GM19025 (cell line): ENCODE results near the gene SEMA6A.
"Not testable (repeated sequence)": the region's sequence is repeated elsewhere in the genome, so short reads cannot be mapped to it uniquely, and the experiment has no call there.

Source experiments
- ATAC-seq: cut with Tn5 transposase; IDR thresholded peaks from one replicate; pipeline ENCODE4 v1.9.1; 2021; ENCODE audit warnings: mild to moderate bottlenecking, low read depth, moderate library complexity; ENCODE audit not compliant: unreplicated experiment

SEMA6A gene

DNA sequence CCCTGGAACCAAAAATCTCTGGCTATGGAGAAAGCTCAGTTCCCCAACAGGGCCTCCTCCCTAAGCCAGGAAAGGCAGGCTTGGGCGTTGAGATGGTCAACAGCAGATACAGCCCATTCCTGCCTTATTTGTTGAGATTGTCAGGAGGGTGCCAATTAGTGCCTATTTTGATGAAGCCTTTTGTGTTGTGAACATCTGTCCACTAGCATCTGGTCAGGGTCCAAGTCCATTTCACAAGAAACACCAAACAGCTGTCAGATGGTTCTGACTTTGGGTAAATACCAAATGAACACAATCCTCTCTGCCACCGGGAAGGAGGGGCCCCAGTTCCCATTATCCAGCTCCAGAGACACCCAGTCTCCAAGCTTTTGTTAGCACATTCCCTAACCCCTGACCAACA is 19.9 kb downstream of the SEMA6A start:
- ATAC-seq, result no peak

DNA sequence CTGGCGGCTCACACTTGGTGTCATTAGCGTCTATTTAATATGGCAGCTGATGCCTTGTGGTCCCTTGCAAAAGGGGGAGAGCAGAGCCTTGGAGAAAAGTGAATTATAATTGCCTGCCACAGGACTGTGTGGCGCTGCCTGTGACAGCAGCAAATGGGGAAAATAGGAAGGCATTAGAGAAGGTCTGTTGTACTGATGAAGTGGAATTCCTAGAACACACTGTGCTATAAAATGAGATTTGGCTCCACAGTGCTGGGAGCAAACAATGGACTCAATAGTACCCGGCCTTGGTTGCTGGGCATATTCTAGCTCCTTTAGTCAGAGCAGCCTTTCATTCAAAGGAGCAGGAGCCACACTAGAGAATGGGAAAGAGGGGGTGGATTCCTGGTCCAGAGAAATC is 21.3 kb downstream of the SEMA6A start:
- no peak for ATAC-seq

DNA sequence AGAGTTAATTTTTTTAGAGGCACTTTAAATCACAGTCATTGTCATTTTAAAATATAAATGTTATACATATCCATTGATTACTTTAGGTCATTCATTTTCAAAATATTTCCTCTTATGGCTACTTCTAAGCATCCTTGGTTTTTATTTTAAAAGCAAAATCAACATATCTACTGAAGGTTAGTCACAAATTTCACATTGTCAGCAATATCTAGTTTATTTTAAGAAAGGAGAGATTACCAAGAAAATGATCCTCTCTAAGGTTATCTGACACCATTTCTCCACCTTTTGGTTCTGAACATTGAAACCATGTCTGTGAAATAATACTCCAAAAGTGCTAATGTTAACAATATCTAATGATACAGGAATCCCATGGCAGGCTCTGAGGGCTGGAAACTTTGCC is 24.5 kb downstream of the SEMA6A start:
- ATAC-seq, result no peak

DNA sequence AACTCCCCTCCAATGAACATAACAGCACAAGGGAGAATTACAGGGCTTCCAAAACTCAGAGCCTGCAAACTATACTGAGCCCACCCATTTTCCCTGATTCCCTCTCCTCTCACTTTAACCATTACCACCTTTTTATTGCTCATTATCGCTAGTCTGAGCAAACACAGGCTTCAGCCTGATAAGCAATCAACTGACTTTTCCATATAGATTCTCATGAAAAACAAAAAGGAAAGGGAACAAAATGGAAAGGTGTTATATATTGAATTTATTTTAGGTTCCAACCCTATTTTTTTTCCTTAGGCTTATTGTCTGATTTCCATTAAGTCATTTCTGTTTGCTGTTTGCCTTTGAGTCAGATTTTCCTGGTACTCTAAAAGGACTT is 27.9 kb downstream of the SEMA6A start:
- ATAC-seq, result no peak

DNA sequence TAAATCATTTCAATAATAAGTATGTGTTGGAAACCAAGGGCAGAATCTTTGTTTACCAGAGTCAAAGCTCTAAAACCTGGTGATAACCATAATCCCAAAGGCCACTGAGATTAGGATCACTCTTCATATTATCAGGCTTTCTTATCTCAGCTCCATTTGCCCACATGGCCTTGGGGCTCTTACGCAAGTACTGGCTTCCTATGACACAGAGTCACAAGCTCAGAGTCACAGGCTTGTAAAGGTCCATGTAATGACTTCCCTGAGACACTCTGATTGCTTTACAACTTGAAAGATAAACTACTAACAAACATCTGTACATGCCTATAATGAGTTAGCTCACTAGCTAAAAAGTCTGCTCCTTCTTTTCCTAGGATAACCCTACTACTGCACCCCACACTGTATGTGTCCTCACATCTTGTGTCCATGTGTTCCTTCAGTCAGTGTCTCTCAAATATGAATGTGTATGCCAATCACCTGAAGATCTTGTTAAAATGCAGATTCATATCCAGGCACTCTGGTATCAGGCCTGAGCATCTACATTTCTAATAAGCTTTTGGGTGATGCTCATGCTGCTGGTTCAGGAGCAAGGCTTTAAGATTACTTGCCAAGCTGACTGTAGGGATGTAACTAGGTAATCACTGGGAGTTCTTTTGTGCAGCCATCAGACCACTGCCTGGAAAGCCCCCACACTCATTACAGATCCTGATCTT is 28.4 kb downstream of the SEMA6A start:
- ATAC-seq, result no peak

DNA sequence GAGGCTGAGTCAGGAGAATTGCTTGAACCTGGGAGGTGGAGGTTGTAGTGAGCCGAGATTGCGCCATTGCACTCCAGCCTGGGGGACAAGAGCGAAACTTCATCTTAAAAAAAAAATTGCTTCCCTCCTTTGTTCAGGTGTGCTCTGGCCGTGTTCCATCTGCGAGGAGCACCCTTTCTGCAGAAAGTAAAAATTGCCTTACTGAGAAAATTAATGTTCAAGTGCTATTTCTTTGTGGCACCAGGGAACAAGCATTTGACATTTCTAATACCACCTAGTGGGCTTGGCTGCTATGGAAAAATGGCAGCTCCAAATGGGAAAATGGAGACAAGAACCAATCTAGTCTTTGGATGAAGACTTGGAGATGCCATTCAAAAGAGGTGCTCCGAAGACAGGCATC is 29.2 kb downstream of the SEMA6A start:
- ATAC-seq, result not testable (repeated sequence)

DNA sequence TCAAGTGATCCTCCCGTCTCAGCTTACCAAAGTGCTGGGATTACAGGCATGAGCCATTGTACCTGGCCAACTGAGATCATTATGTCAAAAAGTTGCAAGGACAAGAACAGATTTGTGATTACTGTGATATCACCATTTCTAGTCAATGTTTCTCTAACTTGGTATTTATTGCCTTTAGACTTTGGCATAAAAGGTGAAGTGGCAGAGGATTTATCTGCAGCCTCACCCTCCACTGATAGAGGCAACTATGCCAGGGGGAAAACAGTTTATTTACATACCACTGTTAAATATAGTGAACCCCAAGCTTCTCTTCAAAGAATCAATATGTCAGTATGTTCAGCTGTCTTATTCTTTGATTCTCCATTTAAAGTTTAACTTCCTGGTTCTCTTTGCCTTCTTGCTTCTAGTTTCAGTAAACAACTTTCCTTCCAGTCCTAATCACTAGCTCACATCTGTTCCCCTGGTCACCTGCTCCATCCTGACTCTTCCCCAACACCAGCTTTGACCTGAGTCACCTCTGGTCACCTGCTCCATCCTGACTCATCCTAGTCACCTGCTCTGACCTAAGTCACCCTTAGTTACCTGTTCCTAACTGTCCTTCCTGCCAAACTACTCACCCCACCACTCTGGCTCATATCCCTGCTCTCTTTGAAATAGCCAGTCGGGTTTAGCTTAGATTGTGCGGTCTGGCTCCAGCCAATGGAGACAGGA is 29.9 kb downstream of the SEMA6A start:
- no peak for ATAC-seq

DNA sequence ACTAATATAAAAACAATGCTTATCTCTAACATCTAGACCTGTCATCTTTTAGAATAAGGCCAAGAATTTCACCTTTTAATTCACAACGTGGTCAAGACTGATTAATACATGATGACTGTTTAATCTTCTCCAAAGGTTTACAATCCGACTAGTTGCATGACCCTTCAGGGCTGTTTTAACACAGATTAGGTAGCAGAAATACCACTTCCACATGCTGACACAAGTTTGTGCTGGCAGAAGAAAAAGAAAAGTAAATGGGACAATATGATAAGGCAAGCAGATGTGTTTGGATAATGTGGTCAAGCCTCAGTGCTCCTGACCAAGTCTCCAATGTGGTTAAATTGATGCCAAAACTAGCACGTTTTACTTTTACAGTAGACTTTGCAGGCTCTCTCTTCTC is 31.1 kb downstream of the SEMA6A start:
- no peak for ATAC-seq

DNA sequence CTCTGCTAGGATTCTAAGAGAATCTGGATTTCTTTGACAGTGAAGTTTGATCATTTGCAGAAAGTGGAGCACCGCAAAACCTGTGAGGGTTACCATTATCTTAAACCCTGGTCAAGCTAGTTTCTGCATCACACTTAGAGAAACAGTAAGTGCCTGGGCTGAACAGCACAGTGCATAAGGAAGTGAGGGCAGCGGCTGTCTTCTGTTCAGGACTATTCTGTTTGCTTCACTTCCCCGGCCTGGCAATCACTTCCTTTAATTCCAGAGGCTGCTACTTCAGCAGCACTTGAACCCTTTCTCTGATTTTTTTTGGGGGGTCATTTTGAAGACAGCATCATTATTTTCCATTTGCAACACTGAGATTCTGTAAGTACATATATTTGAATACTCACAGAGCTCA is 32.0 kb downstream of the SEMA6A start:
- no peak for ATAC-seq

DNA sequence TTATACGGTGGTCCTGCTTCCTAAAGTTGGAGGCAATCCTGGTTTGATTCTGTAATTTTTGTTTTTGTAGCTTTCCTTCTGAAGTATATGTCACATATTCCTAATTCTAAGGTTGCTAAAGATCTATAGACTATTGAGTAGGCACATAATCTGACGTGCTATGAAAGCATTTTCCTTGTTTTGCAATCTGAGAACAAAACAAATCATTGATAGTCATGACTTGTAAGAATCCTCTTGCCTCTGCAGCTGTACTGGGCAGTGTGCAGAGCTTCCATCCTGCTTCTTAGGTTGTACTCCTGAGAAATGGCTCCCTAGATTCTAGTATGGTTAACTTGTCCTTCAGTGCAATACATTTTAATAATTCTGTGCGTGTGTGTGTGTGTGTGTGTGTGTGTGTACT is 35.4 kb downstream of the SEMA6A start:
- ATAC-seq, result no peak

DNA sequence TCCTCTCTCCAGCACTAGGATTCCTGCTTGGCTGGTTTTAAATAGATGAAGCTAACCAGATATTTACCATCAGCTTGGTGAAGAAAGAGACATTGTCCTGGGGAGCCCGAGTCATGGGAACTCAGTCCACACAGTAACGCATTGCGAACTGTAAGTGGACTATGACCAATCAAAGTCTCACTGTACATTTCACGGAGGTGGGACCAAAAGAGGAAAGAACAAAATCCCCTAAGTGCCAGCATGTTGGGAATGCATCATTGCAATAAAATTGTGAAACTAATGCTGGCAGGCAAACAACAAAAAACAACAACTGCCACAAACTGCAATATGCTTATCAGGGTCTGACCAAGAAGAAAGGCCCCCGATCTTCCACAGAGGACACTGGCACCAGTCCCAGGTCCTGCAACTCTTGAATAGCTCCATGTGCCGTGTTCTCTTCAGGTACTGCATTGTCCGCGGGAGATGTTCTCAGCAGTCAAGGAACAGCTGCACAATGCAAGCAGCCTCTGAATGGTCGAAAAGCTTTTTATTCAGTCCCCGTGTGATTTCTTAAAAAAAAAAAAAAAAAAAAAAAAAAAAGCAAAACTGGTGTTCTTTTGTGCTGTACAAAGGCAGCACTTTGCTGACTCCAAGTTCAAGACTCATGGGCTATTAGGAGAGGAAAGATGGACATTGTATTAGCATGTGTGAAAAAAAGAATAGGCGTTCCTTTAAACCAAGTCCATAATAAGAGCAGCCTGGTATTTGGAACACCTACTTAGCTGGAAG is 38.1 kb downstream of the SEMA6A start:
- ATAC-seq, result no peak

DNA sequence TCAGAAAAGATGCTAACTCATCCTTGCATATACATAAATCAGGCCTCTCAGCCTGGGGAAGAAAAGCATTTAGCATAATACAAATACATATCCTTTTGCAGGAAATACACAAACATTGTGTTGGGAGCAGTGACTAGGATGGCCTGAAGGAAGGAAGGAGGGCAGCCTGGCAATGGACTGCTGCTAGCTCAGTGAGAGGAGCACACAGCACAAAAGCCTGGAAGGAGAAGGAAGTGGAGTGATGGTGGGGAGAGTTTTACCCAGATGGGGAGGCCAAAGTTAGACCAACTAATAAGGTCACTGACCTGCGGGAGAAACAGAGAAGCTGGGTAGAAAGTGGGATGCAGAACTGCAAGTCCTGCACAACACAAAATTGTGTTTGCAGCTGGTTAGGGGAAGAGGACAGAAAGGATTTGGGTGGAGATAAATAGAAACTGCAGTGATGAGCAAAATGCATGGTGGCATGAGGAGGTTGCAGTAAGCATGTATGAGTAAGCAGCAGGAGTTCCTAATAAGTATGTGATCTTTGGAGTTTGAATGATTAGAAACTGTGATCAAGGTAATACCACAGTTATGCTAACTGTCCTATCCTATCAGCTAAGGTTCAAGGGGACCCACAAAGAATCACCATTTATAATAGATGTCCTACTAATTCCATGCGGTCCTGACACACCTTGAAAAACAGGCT is 39.5 kb downstream of the SEMA6A start:
- ATAC-seq, result no peak

DNA sequence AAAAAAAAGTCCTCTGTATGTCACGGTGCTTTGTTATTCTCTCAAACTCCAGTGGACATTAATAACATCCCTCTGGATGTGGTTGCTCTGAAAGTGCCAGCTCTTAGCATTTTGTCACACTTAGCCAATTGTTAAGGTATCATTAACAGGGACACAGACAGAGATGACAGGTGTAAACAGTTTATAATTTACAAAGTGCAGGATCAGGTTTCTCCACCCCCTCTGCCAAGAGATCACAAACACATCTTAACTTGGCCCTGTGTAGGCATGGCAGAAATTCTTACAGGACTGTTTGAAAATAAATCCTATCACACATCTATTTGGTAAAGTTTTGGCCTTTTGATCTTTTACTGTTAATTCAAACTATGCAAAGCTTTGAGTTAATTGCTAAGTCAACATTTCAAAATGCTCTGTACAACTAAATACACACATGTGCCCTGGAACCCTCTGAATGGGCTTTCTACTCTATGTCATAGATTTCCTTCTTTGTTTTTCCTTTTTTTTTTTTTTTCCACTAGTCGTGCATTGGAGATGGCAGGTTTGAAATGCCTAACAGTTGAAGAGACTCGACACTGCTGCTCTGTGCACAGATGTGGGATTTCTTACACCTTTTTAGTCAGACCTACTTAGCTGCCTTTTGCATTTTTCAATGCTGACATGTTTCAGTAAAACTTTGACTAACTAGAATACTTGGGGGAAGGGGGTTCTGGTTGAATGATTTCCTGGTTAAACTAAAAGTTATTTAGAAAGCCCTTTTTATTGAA is 41.7 kb downstream of the SEMA6A start:
- ATAC-seq, result no peak

DNA sequence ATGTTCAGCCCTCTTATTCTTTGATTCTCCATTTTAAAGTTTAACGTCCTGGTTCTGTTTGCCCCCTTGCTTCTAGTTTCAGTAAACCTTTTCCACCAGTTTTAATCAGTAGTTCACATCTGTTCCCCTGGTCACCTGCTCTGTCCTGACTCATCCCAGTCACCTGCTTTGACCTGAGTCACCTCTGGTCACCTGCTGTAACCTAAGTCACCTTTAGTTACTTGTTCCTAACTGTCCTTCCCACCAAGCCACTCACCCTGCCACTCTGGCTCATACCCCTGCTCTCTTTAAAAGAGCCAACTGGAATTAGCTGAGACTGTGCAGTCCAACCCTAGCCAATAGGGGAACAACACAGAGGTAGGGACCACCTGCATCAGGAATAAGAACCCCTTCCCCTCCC is 43.0 kb downstream of the SEMA6A start:
- no peak for ATAC-seq

DNA sequence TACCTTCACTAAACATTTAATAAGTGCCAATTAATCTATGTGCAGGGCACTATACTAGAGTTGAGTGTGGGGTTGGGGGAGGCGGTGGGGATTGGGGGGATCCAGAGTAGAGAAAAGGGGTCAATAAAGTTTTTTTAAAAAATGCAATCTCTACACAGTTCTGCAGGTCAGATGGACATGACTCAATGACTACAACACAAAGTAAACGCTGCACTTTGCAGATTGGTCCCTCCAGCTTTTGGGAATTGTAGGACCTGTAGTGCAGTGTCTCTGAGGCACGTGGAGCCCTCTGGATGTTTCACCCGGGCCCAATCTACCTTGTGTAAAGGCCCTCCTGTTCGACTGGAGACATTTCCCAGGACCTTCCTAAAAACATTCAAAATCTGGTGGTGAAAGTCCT is 43.5 kb downstream of the SEMA6A start:
- no peak for ATAC-seq

DNA sequence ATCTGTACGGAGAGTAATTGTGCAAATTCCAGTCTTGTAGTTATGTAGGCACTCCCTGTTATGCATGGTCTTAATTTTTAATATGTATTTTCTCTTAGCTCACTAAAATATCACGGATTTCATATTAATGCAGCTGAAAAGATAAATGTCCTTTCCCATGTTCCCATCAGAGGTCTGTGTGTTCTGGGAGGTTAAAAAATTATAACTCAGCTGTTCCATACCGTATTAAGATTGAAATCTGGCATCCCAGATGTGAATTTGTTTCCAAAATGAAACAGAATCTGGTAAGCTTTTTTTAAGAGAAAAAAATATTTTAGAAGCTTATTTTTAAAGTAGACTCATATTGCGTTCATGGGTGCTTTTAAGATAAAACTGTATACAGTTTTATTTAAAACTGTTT is 44.3 kb downstream of the SEMA6A start:
- ATAC-seq, result no peak

DNA sequence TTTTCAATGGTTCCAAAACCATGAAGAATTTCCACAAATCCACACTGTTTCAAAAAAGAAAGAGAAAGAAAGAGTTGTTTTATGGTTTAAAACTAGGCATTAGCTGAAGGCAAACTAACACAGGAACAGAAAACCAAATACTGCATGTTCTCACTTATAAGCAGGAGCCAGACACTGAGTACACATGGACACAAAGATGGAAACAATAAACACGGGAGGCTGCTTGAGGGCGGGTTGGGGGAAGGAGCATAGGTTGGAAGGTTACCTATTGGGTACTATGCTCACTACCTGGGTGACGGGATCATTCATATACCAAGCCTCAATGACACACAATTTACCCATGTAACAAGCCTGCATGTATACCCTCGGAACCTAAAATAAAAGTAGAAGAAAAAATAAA is 45.0 kb downstream of the SEMA6A start:
- ATAC-seq, result no peak

DNA sequence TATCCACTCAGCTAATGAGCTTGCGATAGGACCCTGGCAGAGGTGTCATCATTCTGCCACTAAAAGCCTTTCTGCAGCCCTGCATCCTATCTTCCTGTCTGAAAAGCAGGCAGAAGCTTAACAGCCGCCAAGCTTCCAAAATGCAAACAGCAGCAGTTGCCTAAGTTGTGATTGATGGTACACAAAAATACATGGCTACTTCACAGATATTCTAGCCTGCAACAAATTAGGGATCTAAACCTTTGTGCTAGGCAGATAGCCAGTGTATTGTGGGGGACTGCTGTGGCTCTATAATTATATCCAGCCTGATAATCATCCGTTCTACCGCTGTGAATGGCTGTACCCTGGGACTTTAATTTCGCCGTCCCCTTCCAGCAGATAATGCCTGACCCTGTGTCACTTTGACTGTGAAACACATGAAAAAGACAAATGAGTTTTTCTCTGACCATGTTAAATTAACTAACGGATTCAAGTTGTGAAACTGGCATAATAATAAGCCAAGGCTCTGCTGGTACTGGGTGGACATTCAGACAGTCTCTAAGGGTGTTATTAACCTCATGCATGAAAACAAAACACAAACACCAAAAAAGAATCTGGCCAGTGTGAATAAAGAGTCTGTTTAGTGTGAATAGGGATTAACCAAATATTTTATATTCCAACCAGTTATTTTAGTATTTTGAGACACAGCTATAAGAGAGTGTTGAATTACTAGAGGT is 45.9 kb downstream of the SEMA6A start:
- no peak for ATAC-seq

DNA sequence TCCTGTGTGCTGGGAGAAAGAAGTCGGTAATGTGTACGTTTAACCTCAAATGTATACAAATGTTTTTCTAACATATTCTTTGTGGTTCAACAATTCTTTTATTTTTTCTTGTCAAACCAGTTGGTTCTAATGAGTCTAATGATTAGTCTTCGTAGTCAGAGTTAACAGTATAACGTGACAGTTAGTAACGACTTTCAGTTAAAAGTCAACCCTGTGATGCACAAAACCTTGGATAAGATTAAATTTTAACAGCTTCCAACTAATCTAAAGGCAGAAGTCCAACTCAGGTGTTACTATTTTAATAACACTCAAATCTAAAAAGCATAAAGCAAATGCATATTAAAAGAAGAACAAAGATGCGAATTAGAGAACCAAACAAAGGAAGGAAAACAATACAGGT is 47.0 kb downstream of the SEMA6A start:
- ATAC-seq, result no peak

DNA sequence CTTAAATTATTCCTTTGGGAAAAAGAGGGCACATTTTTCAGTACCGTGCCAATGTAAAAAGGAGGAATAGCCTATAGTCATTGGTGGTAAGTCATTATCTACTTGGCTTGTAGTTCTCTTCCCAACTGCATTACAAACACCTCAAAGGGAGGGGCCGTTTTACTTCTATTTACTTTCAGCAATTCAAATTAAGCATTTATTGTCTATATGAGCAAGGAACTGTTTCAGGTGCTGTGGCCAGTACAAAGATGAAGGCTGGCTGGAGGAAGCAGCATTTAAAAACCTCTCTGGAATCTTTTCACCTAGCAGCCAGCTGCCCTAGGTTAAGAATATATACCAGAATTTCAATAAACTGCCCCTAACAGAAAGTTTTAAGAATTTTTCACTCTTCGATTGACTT is 48.9 kb downstream of the SEMA6A start:
- ATAC-seq, result no peak
